GM19468 (cell line): ENCODE measurements around the gene PTGES2.
"Not testable (repeated sequence)": the region's sequence is repeated elsewhere in the genome, so short reads cannot be mapped to it uniquely, and the experiment has no call there.

Source experiments
- ATAC-seq: cut with Tn5 transposase; IDR thresholded peaks from one replicate; pipeline ENCODE4 v1.9.1; 2021; ENCODE audit warnings: mild to moderate bottlenecking, moderate library complexity, moderate number of reproducible peaks; ENCODE audit not compliant: unreplicated experiment; ENCODE audit errors: extremely low read depth

The PTGES2 gene

DNA sequence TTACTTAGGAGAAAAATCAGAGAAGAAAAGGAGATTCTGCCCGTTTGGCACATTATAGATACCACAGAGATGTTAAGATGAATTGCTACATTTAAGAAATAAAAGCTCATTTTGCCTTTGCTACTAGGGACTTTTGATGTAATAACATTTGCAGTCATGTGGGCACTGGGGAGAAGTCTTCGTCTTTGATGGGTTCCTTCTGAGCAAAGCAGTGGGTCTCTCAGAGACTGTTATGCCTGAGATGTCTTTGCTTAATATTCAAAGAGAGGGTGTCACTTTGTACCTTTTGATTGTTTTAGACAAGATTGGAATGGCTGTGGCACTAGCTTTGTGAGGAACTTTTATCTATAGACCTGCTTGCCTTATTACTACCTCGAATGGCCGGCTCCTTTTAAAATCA is 34.5 kb downstream of the PTGES2 start:
- no peak for ATAC-seq

DNA sequence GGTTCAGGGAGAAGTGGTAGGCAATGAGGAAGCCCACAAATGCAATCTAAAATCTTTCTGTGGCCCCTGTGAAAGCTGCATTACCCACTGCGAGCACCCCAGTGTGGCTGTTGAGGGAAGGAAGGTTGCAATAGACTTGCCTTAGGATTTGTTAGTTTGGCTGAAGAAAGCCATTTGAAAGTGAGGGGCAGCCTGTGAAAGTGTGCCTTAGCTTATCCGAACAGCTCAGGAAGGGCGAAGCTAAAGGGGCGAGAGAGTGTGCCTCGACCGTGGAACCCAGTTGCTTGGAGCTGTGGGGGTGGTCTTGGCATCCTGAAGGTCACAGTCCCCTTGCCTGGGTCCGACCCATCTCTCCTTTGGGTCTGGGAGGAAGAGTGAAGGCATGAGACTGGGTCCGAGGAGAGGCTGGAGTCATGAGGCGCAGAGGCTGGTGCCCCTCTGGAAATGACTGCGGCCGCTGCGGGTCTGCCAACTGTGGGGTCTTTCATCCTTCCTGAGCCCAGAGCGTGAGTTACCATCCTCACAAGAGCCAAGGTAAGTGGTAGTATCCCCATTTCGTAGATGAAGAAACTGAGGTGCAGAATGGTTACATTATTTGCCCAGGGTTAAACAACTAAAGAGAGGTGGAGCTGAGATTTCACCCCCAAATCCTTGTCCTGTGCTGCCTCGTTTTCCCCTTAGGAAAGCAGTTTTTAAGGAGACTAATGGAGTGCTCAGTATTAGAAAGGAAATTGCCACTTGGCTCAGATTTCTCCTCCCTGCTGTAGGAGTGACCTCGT is 35.1 kb downstream of the PTGES2 start:
- ATAC-seq = no peak

DNA sequence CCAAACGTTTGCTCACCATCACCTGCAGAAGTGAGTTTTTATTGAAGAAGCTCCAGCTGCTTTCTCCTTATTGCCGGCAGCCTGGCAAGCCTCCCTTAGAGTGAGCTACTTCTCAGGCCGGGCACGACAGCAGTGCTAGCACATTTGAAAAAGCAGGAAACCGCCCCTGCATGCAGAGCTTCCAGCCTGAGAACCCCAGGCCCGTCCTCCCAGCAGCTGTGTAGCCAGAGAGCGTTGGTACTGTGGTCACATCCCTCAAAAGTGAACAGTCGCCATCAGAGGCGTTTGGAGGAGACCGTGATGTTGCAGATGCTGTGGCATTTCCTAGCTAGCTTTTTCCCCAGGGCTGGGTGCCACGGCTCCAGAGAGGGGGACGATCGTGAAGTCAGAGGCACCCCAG is 36.0 kb downstream of the PTGES2 start:
- no peak for ATAC-seq

DNA sequence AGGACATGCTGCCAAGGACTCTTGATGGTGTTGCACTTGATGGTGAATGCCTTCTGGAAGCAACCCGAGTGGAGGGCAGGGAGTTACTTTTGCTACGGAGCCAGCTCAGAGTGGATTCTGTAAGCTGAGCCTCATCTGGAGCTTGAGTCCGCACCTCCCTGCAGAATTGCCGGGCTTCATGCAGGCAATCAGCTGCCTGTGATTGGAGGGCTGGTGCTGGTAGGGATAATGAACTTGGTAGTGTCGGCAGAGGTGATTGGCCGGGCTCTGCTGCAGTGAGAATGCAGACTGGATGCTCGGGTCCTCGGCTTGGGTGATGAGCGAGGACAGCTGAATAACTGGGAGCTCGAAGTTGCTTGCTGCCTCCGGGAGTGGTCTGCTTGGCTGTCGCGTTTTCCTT is 36.4 kb downstream of the PTGES2 start:
- ATAC-seq = no peak

DNA sequence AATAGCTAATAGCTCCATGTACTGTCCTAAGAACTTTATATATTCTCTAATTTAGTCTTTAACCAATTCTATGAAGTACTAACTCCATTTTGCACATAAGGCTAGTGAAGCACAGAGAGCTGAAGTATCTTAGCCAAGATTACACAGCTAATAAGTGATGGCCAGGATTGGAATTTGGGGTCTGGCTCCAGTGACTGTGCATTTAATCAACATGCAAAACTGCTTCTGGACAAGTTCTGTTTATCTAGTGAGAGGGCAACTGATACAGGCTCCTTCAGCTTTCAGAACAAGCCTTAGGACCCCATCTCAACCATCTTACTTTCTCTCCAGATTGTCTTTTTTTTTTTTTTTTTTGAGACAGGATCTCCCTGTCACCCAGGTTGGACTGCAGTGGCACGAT is 38.2 kb downstream of the PTGES2 start:
- no peak for ATAC-seq

DNA sequence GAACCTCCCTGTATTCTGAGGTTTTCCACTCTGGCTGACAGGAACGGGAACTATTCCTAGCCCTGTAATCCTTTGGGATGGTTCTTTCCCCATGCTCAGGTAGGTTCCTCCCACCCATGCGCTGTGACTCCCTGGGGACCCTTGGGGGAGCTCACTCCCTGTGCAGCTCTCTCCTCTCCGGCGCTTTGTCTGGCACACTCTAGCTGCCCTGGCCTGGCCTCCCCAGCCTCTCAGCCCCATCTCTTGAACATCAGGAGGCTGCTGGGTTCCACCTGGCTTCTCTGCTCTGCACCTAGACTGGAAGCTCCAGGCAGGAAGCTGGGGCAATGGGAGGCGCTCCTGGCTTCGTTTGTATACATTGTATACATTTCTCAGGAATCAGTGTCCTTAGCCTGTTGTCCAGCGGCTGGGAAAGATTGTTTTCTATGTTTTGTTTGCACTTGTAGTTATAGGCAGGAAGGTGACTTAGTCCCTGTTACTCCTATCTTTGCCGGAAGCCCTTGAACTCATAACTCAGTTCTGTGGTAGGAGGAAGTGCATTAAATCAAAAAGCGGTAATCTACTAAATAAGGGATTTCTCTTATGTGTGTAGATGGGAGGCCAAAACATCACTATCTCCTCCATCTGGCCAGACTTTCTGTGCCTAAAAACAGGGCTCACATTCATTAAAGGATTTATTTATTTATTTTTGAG is 39.1 kb downstream of the PTGES2 start:
- no peak for ATAC-seq

DNA sequence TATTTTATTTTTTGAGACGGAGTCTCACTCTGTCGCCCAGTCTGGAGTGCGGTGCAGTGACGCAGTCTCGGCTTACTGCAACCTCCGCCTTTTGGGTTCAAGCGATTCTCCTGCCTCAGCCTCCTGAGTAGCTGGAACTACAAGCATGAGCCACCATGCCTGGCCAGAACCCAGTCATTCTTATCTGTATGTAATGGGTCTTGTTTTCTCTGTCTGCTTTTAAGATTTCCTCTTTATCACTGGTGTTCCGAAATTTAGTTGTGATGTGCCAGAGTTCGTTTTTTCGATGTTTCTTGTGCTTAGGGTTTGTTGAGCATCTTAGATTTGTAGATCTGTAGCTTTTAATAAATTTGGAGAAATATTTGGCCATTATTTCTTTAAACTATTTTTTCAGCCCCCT is 40.3 kb downstream of the PTGES2 start:
- ATAC-seq = no peak

DNA sequence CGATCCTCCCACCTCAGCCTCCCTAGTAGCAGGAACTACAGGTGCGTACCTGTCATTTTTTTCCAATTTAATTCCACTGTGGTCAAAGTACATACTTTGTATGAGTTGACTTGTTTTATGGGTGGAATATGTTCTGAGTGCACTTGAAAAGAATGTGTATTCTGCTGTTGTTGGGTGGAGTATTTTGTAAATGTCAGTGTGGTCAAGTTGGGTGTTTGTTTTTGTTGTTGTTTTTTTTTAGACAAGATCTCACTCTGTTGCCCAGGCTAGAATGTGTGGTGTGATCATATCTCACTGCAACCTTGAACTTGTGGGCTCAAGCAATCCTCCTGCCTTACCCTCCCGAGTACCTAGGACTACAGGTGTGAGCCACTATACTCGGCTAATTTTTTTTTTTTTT is 41.6 kb downstream of the PTGES2 start:
- ATAC-seq = no peak

DNA sequence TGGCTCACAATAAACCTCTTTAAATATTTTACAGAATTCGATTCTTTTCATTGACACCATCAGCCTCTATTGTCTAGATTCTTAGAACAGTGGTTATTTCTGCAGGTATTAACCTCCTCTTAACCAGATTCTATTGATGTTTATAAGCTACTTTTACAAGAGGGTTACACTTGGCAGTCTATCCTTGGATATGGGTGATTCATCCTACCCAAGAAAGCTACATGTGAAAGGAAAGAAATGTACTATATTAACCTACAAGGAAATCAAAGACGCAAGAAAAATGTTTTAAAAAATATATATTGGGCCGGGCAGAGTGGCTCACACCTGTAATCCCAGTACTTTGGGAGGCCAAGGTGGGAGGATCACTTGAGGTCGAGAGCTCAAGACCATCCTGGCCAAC is 42.8 kb downstream of the PTGES2 start:
- no peak for ATAC-seq

DNA sequence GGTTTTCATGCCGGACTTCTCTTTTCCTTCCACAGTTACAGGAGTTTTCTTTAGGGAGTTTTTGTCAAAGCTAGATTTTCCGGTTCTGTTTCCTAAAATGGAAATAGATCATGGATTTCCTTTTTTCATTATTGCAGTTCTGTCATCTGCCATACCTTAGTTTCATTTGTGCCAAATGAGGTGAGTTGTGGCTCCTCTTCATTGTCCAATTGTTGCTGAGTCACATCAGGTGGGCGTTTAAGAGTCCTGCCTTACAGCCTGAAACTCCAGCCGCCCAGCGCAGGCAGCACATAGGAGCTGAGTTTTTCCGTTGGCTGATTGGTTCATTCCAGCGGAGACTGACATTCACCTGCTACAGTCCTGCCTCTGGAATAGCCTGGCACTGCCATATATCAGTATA is 45.4 kb downstream of the PTGES2 start:
- ATAC-seq = no peak

DNA sequence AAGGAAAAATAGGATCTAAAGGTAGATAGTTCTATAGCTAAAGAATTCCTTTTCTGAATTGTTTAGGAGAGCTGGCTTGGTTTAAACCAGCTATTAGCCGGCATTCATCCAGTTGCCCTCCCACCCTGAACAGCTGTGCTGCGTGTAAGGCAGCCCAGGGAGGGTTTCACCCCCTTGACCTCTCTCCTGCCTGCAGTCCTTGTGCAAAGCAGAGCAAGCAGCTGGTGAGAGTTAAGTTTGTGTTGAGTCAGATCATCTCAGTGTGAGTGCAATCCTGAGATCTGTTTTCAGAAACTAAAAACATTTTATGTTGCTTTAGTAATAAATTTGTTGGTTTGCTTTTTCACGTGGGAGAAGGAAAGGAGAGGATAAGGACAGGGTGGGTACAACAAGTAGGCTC is 46.5 kb downstream of the PTGES2 start:
- ATAC-seq = no peak

DNA sequence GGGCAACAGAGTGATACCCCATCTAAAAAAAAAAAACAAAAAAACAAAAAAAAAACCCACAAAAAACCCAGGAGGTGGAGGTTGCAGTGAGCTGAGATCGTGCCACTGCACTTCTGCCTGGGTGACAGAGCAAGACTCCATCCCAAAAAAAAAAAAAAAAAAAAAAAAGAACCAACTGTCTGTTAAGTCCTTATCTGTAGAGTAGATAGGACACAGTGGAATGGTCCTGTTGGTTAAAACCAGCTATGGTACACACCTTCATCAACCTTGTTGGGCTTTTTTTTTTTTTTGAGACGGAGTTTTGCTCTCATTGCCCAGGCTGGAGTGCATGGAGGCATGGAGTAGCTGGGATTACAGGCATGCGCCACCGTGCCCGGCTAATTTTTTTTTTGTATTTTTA is 47.3 kb downstream of the PTGES2 start:
- ATAC-seq = no peak

DNA sequence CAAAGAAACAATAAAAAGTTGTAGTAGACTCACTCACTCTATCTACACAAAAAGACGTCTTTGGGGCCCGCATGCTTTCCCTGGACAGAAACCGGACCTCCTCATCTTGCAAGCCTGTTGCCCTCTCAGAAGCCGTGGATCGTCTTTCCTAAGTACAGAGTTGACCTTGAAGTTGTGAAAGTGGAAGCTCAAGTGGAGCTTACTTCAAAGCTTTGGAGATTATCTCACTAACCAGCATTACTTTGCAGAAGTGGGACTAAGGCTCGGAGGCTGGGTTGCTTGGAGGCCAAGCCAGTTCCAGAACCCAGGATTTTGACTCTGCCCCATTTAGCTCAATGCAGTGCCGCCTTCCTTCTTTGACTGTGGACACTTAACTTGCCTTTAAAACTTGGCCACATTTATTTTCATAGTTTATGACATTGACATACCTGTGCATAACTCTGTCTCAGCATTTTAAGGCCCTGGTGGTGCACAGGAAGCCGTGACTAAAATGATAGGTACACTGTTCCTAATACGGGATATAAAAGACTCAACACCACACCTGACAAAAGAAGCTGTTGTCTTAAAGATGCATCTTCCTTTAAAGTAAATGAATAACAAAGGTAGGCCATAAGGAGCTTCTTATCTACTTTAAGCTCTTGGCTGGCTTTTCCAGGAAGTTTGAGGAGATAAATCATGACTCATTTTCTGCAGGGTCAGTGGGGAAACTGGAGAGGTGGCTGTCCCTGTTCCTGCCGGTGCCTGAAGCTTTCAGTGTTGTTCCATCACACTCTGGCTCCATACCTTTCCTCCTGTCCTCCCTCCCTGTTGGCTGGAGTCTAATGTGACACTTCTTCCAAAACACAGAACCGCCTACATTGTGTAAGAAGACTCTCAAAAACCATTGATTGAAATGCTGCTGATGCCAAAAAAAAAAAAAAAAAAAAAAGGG is 48.8 kb downstream of the PTGES2 start:
- ATAC-seq = no peak

DNA sequence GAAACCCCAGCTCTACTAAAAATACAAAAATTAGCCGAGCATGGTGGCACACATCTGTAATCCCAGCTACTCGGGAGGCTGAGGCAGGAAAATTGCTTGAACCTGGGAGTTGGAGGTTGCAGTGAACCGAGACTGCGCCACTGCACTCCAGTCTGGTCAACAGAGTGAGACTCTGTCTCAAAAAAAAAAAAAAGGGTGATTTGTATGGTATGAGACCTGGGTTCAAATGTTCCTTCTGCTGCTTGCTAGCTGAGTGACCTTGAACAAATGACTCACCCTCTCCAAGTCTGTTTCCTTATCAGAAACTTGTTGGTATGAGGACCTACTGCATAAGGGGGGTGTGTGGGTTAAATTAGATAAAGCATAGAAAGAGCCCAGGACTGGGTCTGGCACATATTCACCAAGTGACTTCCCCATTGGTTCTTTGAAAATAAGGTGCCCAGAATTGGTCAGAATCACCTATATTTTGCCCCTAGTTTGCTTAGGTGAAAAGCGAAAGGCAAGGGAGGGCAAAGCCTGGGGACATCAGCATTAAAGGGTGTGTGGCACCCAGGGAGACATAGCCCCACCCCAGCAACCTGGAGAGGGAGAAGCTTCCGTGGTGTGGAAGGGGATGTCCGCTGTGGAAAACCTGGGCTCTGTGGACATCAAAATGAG is 49.6 kb downstream of the PTGES2 start:
- ATAC-seq = no peak

DNA sequence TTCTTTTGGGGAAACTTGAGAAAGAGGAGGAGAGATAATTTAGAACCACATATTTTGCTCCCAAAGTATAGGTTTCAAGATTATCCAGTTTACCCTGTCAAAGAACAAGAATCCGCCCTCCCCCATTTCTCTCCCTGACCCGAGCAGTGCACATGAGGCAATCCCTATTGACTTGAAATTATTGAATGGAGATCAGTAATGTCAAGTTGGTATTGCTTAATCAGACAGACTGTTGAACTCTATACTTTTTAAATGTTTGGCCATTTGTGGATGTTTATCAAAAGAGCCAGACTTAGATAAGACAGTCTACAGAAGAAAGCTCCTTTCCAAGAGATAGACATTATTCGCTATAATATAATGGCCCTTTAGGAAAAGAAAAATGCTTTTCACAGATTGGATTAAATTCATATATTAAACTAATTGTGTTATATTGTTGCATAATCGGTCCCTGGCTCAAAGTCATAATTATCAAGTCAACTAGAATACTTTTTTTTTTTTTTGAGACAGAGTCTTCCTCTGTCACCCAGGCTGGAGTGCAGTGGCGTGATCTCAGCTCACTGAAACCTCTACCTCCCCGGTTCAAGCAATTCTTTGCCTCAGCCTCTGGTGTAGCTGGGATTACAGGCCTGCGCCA is 54.2 kb downstream of the PTGES2 start:
- no peak for ATAC-seq

DNA sequence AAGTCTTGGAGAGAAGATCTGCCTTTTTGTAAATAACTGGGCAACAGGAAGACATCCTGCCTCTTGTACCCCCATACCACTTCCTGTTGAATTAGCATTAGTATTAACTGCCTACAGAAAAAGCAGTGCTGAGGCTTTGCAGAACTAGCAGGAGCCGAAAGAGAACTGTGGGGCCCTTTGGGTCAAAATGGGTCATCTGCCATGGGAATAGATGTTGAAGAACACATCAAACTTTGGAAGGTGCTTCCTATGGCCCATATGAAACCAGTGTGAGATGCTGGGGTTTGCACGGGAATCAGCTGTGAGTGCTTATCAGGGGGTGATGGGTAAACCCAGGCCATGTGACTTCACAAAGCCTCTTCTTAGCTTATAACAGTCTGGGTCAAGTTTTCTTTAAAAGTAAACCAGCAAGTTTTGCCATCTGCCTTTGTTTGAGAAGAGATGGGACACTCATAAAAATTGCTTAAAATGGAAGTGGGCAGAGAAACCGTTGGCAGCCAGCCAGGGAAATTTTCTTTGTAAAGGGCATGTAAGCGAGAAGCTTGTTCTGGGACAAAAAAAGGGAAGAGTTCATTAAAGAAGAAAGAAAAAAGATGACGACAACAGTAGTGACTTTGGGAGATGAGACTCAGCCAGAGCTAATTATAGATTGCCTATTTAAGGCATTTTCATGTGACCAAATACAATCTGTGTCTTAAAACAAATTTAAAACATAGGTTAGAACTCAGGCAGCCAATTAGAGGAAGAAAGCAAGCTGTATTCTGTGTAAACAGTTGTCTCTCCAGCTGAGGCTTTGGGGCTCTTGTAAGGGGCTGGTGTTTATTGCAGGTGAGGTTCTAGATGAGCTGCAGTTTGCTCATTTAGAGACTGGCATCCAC is 55.1 kb downstream of the PTGES2 start:
- ATAC-seq = no peak

DNA sequence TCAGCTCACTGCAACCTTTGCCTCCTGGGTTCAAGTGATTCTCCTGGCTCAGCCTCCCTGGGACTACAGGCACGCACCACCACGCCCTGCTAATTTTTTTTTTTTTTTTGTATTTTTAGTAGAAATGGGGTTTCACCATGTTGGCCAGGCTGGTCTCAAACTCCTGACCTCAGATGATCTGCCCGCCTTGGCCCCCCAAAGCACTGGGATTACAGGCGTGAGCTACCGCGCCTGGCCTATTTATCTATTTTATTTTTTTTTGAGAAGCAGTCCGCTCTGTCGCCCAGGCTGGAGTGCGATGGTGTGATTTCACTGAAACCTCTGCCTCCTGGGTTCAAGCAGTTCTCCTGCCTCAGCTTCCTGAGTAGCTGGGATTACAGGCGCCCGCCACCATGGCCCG is 56.1 kb downstream of the PTGES2 start:
- ATAC-seq = not testable (repeated sequence)

DNA sequence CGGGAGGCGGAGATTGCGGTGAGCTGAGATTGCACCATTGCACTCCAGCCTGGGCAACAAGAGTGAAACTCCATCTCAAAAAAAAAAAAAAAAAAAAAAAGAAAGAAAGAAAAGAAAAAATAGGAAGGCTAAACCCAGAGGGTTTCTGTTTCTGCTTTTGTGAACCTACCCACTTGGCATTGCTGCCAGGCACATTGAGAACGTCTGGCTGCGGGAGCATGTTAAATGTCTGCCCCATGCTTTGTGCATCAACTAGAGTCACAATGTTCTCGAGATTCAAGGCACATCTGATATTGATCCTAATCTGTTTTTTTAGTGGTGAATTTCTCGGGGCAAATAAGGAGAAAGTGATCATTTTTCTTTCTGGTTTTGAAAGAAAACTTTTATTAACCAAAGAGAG is 56.7 kb downstream of the PTGES2 start:
- no peak for ATAC-seq
